ENCODE results near the gene SPNS3. TPM values are rescaled to one million over a fixed set of nuclear protein-coding genes. Genes with fewer than 3 reads are reported as not detected.

The SPNS3 gene
- total and polyA plus RNA-seq, 2 donors from 2014 or later = 1.4 to 3.7 TPM

GRCh38 chr17:4525691-4526397, 92.1 kb downstream of the SPNS3 start:
- no peak for FAIRE-seq
- peaks cover 0 to 13% (median 0%) of the 10 kb centered on the region in 3 donors for H3K36me3 ChIP-seq (ENCODE audit: control insufficient read depth in 2 of 3, insufficient read depth in 3 of 3, low read length in 3 of 3)
- H3K27ac ChIP-seq (ENCODE audit: low read depth in 2 of 2, low read length in 2 of 2) = no peak overlapping the region
- no peak for DNase-seq
- H3K9me3 ChIP-seq (ENCODE audit: control insufficient read depth in 2 of 3, insufficient read depth in 1 of 3, low read length in 3 of 3) = no peaks in the 10 kb centered on the region
- no peak overlapping the region for H3K4me3 ChIP-seq (ENCODE audit: low read length in 3 of 3)
- no peak for TF ChIP-seq CTCF (IDR thresholded peaks at IDR 0.05; ENCODE audit: borderline replicate concordance, extremely low read depth, insufficient read depth)
- intact Hi-C loops (cut with DNase I) = no loop called here
- H3K27me3 ChIP-seq (ENCODE audit: control insufficient read depth, insufficient read depth, low read length) = no peaks in the 10 kb centered on the region
- no peak overlapping the region for H3K9ac ChIP-seq (ENCODE audit: low read length in 3 of 3)
- peaks cover 0 to 15% (median 13%) of the 10 kb centered on the region in 3 donors for H3K4me1 ChIP-seq (ENCODE audit: control insufficient read depth in 2 of 3, insufficient read depth in 2 of 3, low read depth in 1 of 3, low read length in 3 of 3)

- no peak for TF ChIP-seq CTCF (IDR thresholded peaks at IDR 0.05; ENCODE audit: borderline replicate concordance, extremely low read depth, insufficient read depth)
- Histone ChIP-seq H3K27ac (ENCODE audit: low read depth in 2 of 2, low read length in 2 of 2) (no peak overlapping the region), H3K9ac (ENCODE audit: low read length in 3 of 3) (no peak overlapping the region), H3K9me3 (ENCODE audit: control insufficient read depth in 2 of 3, insufficient read depth in 1 of 3, low read length in 3 of 3) (no peaks in the 10 kb centered on the region), H3K4me1 (ENCODE audit: control insufficient read depth in 2 of 3, insufficient read depth in 2 of 3, low read depth in 1 of 3, low read length in 3 of 3) (peaks cover 0 to 14% (median 5%) of the 10 kb centered on the region in 3 donors), H3K27me3 (ENCODE audit: control insufficient read depth, insufficient read depth, low read length) (no peaks in the 10 kb centered on the region), H3K36me3 (ENCODE audit: control insufficient read depth in 2 of 3, insufficient read depth in 3 of 3, low read length in 3 of 3) (peaks cover 0 to 14% (median 2%) of the 10 kb centered on the region in 3 donors), H3K4me3 (ENCODE audit: low read length in 3 of 3) (no peak overlapping the region)
- FAIRE-seq (no peak), DNase-seq (no peak)
- intact Hi-C loops (cut with DNase I) = no loop called here
Measured at GRCh38 chr17:4527134-4527533, 93.4 kb downstream of the SPNS3 start.

- no peak overlapping the region for H3K27ac ChIP-seq (ENCODE audit: low read depth in 2 of 2, low read length in 2 of 2)
- intact Hi-C loops (cut with DNase I) = no loop called here
- no peak for FAIRE-seq
Measured at GRCh38 chr17:4527566-4528125, 93.9 kb downstream of the SPNS3 start.

More at GRCh38 chr17:4527566-4528125, 93.9 kb downstream of the SPNS3 start:
- Histone ChIP-seq H3K4me3 (ENCODE audit: low read length in 3 of 3) (no peak overlapping the region), H3K36me3 (ENCODE audit: control insufficient read depth in 2 of 3, insufficient read depth in 3 of 3, low read length in 3 of 3) (peaks cover 0 to 18% (median 2%) of the 10 kb centered on the region in 3 donors), H3K27me3 (ENCODE audit: control insufficient read depth, insufficient read depth, low read length) (no peaks in the 10 kb centered on the region), H3K4me1 (ENCODE audit: control insufficient read depth in 2 of 3, insufficient read depth in 2 of 3, low read depth in 1 of 3, low read length in 3 of 3) (peaks cover 0 to 10% (median 0%) of the 10 kb centered on the region in 3 donors), H3K9ac (ENCODE audit: low read length in 3 of 3) (no peak overlapping the region), H3K9me3 (ENCODE audit: control insufficient read depth in 2 of 3, insufficient read depth in 1 of 3, low read length in 3 of 3) (no peaks in the 10 kb centered on the region)
- TF ChIP-seq CTCF (IDR thresholded peaks at IDR 0.05; ENCODE audit: borderline replicate concordance, extremely low read depth, insufficient read depth) = no peak
- DNase-seq = no peak
